ENCODE data around the gene MEI1. TPM values are rescaled to one million over a fixed set of nuclear protein-coding genes. Genes with fewer than 3 reads are reported as not detected.

The MEI1 gene
- total RNA-seq, 1 experiment from 2014 or later: 0.35 TPM

- H3K4me1 Mint-ChIP-seq: peaks cover 8% of the 10 kb centered on the region
- ATAC-seq: peak; percentile 41
Observed at GRCh38 chr22:41780746-41781505, 81.6 kb downstream of the MEI1 start.

DNA sequence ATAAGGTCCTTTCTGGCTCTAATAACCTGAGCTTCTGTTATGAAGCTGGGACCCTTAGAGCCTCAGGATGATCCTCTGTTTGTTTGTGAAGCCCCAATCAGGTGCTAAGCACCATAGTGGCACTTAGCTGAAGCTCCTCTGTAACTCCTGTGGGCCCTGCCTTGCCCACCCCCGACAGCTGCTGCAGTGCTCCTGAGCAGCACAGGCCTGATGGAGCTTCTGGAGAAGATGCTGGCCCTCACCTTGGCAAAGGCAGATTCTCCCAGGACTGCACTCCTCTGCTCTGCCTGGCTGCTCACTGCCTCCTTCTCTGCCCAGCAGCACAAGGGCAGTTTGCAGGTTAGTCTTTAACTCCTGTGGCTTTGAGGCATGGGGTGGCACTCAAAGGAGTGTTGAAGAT lies 82.2 kb downstream of the MEI1 start:
- Mint-ChIP-seq H3K4me1 (peaks cover 6% of the 10 kb centered on the region; the same call in 1 of the 2 replicates), H3K27ac (no peak overlapping the region), H3K36me3 (no peaks in the 10 kb centered on the region), H3K9me3 (no peaks in the 10 kb centered on the region), H3K27me3 (ENCODE audit: low read depth) (peaks cover 7% of the 10 kb centered on the region; the same call in 1 of the 2 replicates), H3K4me3 (no peak overlapping the region)
- ChIA-PET POLR2A (no interaction called here), CTCF (interaction anchor here (0.9 to 6.6 kb wide), 5 partner anchors 11 to 84 kb away, joined by 3 to 36 read pairs (median 20); no protein-coding TSS in a partner anchor)
- no peak for DNase-seq (ENCODE audit: low spot score)
- TF ChIP-seq ELF4 (CRISPR knock-in tag; IDR thresholded peaks at IDR 0.05; ENCODE audit: low read depth) (no peak), MXD4 (CRISPR knock-in tag; IDR thresholded peaks at IDR 0.05; ENCODE audit: borderline replicate concordance) (no peak)
- ATAC-seq: no peak

More at GRCh38 chr22:41780746-41781505, 81.6 kb downstream of the MEI1 start:
- Mint-ChIP-seq H3K36me3 (no peaks in the 10 kb centered on the region), H3K9me3 (no peaks in the 10 kb centered on the region), H3K27ac (no peak overlapping the region), H3K4me3 (no peak overlapping the region), H3K27me3 (ENCODE audit: low read depth) (peaks cover 7% of the 10 kb centered on the region; the same call in 1 of the 2 replicates)
- POLR2A ChIA-PET: no interaction called here
- TF ChIP-seq ZNF396 (CRISPR knock-in tag; IDR thresholded peaks at IDR 0.05; ENCODE audit: borderline replicate concordance): no peak
- TF ChIP-seq, protein P1, sequence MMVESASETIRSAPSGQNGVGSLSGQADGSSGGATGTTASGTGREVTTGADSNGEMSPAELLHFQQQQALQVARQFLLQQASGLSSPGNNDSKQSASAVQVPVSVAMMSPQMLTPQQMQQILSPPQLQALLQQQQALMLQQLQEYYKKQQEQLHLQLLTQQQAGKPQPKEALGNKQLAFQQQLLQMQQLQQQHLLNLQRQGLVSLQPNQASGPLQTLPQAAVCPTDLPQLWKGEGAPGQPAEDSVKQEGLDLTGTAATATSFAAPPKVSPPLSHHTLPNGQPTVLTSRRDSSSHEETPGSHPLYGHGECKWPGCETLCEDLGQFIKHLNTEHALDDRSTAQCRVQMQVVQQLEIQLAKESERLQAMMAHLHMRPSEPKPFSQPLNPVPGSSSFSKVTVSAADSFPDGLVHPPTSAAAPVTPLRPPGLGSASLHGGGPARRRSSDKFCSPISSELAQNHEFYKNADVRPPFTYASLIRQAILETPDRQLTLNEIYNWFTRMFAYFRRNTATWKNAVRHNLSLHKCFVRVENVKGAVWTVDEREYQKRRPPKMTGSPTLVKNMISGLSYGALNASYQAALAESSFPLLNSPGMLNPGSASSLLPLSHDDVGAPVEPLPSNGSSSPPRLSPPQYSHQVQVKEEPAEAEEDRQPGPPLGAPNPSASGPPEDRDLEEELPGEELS (CRISPR knock-in tag; IDR thresholded peaks at IDR 0.05): no peak
- no peak for TF ChIP-seq SMAD3 (CRISPR knock-in tag; IDR thresholded peaks at IDR 0.05; ENCODE audit: borderline replicate concordance)
- TF ChIP-seq NFE2L1 (CRISPR knock-in tag; IDR thresholded peaks at IDR 0.05): no peak
- TF ChIP-seq ZNF317 (CRISPR knock-in tag; IDR thresholded peaks at IDR 0.05; ENCODE audit: borderline replicate concordance, low read depth): no peak
- TF ChIP-seq E2F1 (CRISPR knock-in tag; IDR thresholded peaks at IDR 0.05): no peak
- TF ChIP-seq, protein P2, sequence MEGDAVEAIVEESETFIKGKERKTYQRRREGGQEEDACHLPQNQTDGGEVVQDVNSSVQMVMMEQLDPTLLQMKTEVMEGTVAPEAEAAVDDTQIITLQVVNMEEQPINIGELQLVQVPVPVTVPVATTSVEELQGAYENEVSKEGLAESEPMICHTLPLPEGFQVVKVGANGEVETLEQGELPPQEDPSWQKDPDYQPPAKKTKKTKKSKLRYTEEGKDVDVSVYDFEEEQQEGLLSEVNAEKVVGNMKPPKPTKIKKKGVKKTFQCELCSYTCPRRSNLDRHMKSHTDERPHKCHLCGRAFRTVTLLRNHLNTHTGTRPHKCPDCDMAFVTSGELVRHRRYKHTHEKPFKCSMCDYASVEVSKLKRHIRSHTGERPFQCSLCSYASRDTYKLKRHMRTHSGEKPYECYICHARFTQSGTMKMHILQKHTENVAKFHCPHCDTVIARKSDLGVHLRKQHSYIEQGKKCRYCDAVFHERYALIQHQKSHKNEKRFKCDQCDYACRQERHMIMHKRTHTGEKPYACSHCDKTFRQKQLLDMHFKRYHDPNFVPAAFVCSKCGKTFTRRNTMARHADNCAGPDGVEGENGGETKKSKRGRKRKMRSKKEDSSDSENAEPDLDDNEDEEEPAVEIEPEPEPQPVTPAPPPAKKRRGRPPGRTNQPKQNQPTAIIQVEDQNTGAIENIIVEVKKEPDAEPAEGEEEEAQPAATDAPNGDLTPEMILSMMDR (IDR thresholded peaks at IDR 0.05): no peak
- TF ChIP-seq RORB (CRISPR knock-in tag; IDR thresholded peaks at IDR 0.05): no peak
- no peak for TF ChIP-seq ZNF512 (CRISPR knock-in tag; IDR thresholded peaks at IDR 0.05; ENCODE audit: borderline replicate concordance)
- no peak for TF ChIP-seq E2F4 (CRISPR knock-in tag; IDR thresholded peaks at IDR 0.05; ENCODE audit: borderline replicate concordance, low read depth)
- TF ChIP-seq RELA (CRISPR knock-in tag; IDR thresholded peaks at IDR 0.05; ENCODE audit: borderline replicate concordance): no peak
- no peak for TF ChIP-seq NR3C1 (CRISPR knock-in tag; conservative IDR thresholded peaks at IDR 0.05; ENCODE audit: low read depth)
- no peak for TF ChIP-seq NFATC4 (CRISPR knock-in tag; IDR thresholded peaks at IDR 0.05)
- no peak for DNase-seq (ENCODE audit: low spot score)
- CTCF ChIA-PET: interaction anchor here (0.7 to 6.6 kb wide), 10 partner anchors 10 to 166 kb away, joined by 3 to 36 read pairs (median 6); partner anchors contain the start of genes CCDC134, CENPM and TNFRSF13C

Data from WTC11 (cell line).